Pancreas (tissue), 10 donors: ENCODE measurements around the gene CLPTM1L. TPM values are rescaled to one million over a fixed set of nuclear protein-coding genes. Genes with fewer than 3 reads are reported as not detected.

Experiments
- ATAC-seq, 4 donors: fragments of 200-7000 bp; cut with Tn5 transposase; one replicate each; pipeline versions ENCODE4 v1.8.0 to v1.9.1; 2020; ENCODE audit warnings: mild to moderate bottlenecking in 4 of 4, moderate library complexity in 4 of 4
- DNase-seq, 6 donors: peaks; one replicate each; pipeline ENCODE4 v3.0.0-alpha.2; 2020
- FAIRE-seq: peaks from 2 replicates; lab custom pipeline; 2012; peaks lifted over from hg19 to GRCh38; lab: Jason Lieb, UNC
- H3K27ac ChIP-seq, 4 donors: fragments of 200-600 bp; sonication (generic); 1 replicate in 3 of 4; 2 replicates in 1 of 4; pipeline versions ENCODE4 v1.5.0 to v1.8.0; 2020
- H3K27me3 ChIP-seq, 4 donors: fragments of 200-600 bp; one replicate each; pipeline ENCODE4 v1.8.0; 2021
- H3K36me3 ChIP-seq, 3 donors: fragments of 200-600 bp; sonication (generic) in 1 of 3; one replicate each; pipeline versions ENCODE4 v1.5.0 to v1.8.0; 2020 to 2021
- H3K4me1 ChIP-seq, 3 donors: fragments of 200-600 bp; one replicate each; pipeline ENCODE4 v1.8.0; 2021
- H3K4me3 ChIP-seq, 4 donors: fragments of 200-600 bp; sonication (generic) in 2 of 4; one replicate each; pipeline versions ENCODE4 v1.5.0 to v1.8.0; 2020 to 2021
- H3K9me3 ChIP-seq, 4 donors: fragments of 200-600 bp; one replicate each; pipeline ENCODE4 v1.8.0; 2021
- CTCF ChIP-seq, 4 donors: fragments of 200-600 bp; sonication (generic) in 3 of 4; IDR thresholded peaks; one replicate each; pipeline versions ENCODE4 v1.5.0 to v1.8.0; 2021; ENCODE audit warnings: antibody characterized with exemption in 4 of 4
- WGBS, 2 donors: extraction: QIAGEN DNeasy Blood & Tissue Kit; methylation state at CpG; one replicate each; pipeline ENCODE4 v1.1.7; 2013; 5-methylcytosine and 5-hydroxymethylcytosine counted together
- intact Hi-C, 3 donors: fragments of 100-400 bp; cut with DNase I; formaldehyde crosslinking; loops; one replicate each; pipeline versions ENCODE4 v1.11.1 to v1.14.2; 2022
- polyA plus RNA-seq, 2 donors: library from polyadenylated mRNA; stranded (reverse); fragments of 200-250 nt; gene quantifications; one replicate each; pipeline ENCODE4 v1.2.3, GENCODE V29; 2013
- total RNA-seq, 6 donors: library from RNA; stranded (reverse); fragmentation: NEBNext Ultra II Directional in 4 of 6; extraction: Animal tissue kit (Norgen Biotek cat#: 25700) in 4 of 6; gene quantifications; one replicate each; pipeline versions ENCODE4 v1.2.1 to v1.2.4, GENCODE V29; 2021 to 2023
- donor health status: healthy with polysubstance abuse.
- donor health status: DM: no; HTN: no; CAD: no; lungs with moderate emphysema.
- donor health status: DM: no; HTN: no; CAD: no.
- donor health status: control.
- donor health status: control.
- donor health status: Bipolar disorder and iron deficiency.
- donor health status: DM: yes; HTN: yes; CAD: no.
- donor health status: DM: no; HTN: no; CAD: no.
- donor health status: DM: no; HTN: no; CAD: no.
- donor health status: DM: yes; HTN: yes; CAD: no.

Gene CLPTM1L
- total and polyA plus RNA-seq, 8 donors: 39.5 to 63.0 (median 53.2) TPM

- H3K4me3 ChIP-seq: no peak overlapping the region
- H3K9me3 ChIP-seq: no peaks in the 10 kb centered on the region
- no peaks in the 10 kb centered on the region for H3K27me3 ChIP-seq
- TF ChIP-seq CTCF (IDR thresholded peaks at IDR 0.05): no peak
- ATAC-seq: no peak
- H3K4me1 ChIP-seq: peaks cover 14 to 16% (median 14%) of the 10 kb centered on the region in 3 donors
- WGBS, 2 donors: 89 to 90% methylated on average over 7 of the region's 7 CpGs
- H3K36me3 ChIP-seq: no peaks in the 10 kb centered on the region
- no peak overlapping the region for H3K27ac ChIP-seq
- peak in 1 of 6 donors; percentile 4 for DNase-seq
- FAIRE-seq: no peak
- intact Hi-C loops: no loop called here
These were observed 32.7 kb downstream of the CLPTM1L start for GRCh38 chr5:1312206-1312605.

- no peak overlapping the region for H3K27ac ChIP-seq
- TF ChIP-seq CTCF (IDR thresholded peaks at IDR 0.05): no peak
- DNase-seq: peak in 2 of 6 donors; percentile 7 to 31
- peaks cover 12 to 14% (median 13%) of the 10 kb centered on the region in 3 donors for H3K4me1 ChIP-seq
- H3K4me3 ChIP-seq: no peak overlapping the region
- WGBS, 2 donors: 85 to 89% methylated on average over 15 of the region's 15 CpGs
- H3K27me3 ChIP-seq: no peaks in the 10 kb centered on the region
- no peaks in the 10 kb centered on the region for H3K36me3 ChIP-seq
- intact Hi-C loops: no loop called here
- no peak for ATAC-seq
- no peaks in the 10 kb centered on the region for H3K9me3 ChIP-seq
- no peak for FAIRE-seq
These were observed 33.4 kb downstream of the CLPTM1L start for GRCh38 chr5:1311439-1312055.

GRCh38 chr5:1310118-1310517, 34.8 kb downstream of the CLPTM1L start:
- no peak for TF ChIP-seq CTCF (IDR thresholded peaks at IDR 0.05)
- ATAC-seq (no peak), FAIRE-seq (no peak), DNase-seq (peak in 1 of 6 donors; percentile 22)
- Histone ChIP-seq H3K9me3 (no peaks in the 10 kb centered on the region), H3K4me1 (peaks cover under 1 to 2% (median under 1%) of the 10 kb centered on the region in 3 donors), H3K4me3 (no peak overlapping the region), H3K27me3 (no peaks in the 10 kb centered on the region), H3K36me3 (no peaks in the 10 kb centered on the region), H3K27ac (no peak overlapping the region)
- intact Hi-C loops: no loop called here
- 85 to 90% methylated on average over 7 of the region's 7 CpGs for WGBS, 2 donors

- Histone ChIP-seq H3K27ac (no peak overlapping the region), H3K9me3 (no peaks in the 10 kb centered on the region), H3K27me3 (no peaks in the 10 kb centered on the region), H3K4me3 (no peak overlapping the region), H3K4me1 (no peaks in the 10 kb centered on the region), H3K36me3 (no peaks in the 10 kb centered on the region)
- intact Hi-C loops: no loop called here
- no peak for ATAC-seq
- WGBS, 2 donors: 62 to 83% methylated on average over 2 of the region's 2 CpGs
- no peak for TF ChIP-seq CTCF (IDR thresholded peaks at IDR 0.05)
- no peak for FAIRE-seq
- DNase-seq: no peak
These were observed 40.9 kb downstream of the CLPTM1L start for GRCh38 chr5:1304033-1304432.

- 74 to 76% methylated on average over 2 of the region's 2 CpGs for WGBS, 2 donors
These were observed 42.6 kb downstream of the CLPTM1L start for GRCh38 chr5:1302258-1302657.

More at GRCh38 chr5:1302258-1302657, 42.6 kb downstream of the CLPTM1L start:
- H3K4me3 ChIP-seq: no peak overlapping the region
- intact Hi-C loops: no loop called here
- H3K4me1 ChIP-seq: no peaks in the 10 kb centered on the region
- no peak overlapping the region for H3K27ac ChIP-seq
- no peaks in the 10 kb centered on the region for H3K27me3 ChIP-seq
- H3K9me3 ChIP-seq: no peaks in the 10 kb centered on the region
- no peak for DNase-seq
- no peaks in the 10 kb centered on the region for H3K36me3 ChIP-seq
- no peak for FAIRE-seq
- no peak for TF ChIP-seq CTCF (IDR thresholded peaks at IDR 0.05)
- no peak for ATAC-seq
